CD4-positive, alpha-beta memory T cell (primary cell): ENCODE data around the gene HTR7. TPM values are rescaled to one million over a fixed set of nuclear protein-coding genes. Genes with fewer than 3 reads are reported as not detected.

Experiments
- CTCF ChIA-PET: fragments of 350-600 bp; sonication (Branson Sonifier 250); formaldehyde crosslinking; loops from one replicate; lab custom pipeline; 2021; ENCODE audit warnings: inconsistent platforms; ENCODE audit not compliant: partially characterized antibody; lab: Charles Lee
- POLR2A ChIA-PET: fragments of 350-600 bp; sonication (Branson Sonifier 250); formaldehyde crosslinking; loops from one replicate; lab custom pipeline; 2021; ENCODE audit not compliant: partially characterized antibody; lab: Charles Lee
- DNase-seq, 5 donors: peaks; one replicate each; pipeline versions ENCODE4 v3.0.0 to v3.0.0-alpha.2; 2020 to 2022; ENCODE audit warnings: mixed read lengths in 1 of 5
- H3K27ac ChIP-seq: one replicate; pipeline ENCODE4 v1.7.0; 2013; ENCODE audit warnings: low read depth, low read length
- H3K27me3 ChIP-seq: 2 replicates; pipeline ENCODE4 v1.7.0; 2013; ENCODE audit warnings: mild to moderate bottlenecking, low read length, moderate library complexity; ENCODE audit not compliant: insufficient read depth
- H3K36me3 ChIP-seq: 2 replicates; pipeline ENCODE4 v1.7.0; 2013; ENCODE audit warnings: mild to moderate bottlenecking, low read length, moderate library complexity; ENCODE audit not compliant: insufficient read depth
- H3K4me1 ChIP-seq: 2 replicates; pipeline ENCODE4 v1.7.0; 2013; ENCODE audit warnings: mild to moderate bottlenecking, low read length, moderate library complexity; ENCODE audit not compliant: insufficient read depth
- H3K4me3 ChIP-seq, 2 donors: one replicate each; pipeline ENCODE4 v1.7.0; 2013; ENCODE audit warnings: low read length in 2 of 2, mild to moderate bottlenecking in 1 of 2
- H3K9me3 ChIP-seq, 2 donors: one replicate each; pipeline ENCODE4 v1.7.0; 2013; ENCODE audit warnings: low read length in 2 of 2, control low read depth in 1 of 2; ENCODE audit not compliant: control insufficient read depth in 1 of 2
- H3K27ac Mint-ChIP-seq, 7 donors: one replicate each; pipeline ENCODE4 v1.8.0; 2020 to 2021; ENCODE audit warnings: mixed read lengths in 7 of 7, mild to moderate bottlenecking in 6 of 7, inconsistent platforms in 3 of 7, moderate library complexity in 3 of 7
- H3K27me3 Mint-ChIP-seq, 2 donors: one replicate each; pipeline ENCODE4 v1.8.0; 2020 to 2021; ENCODE audit warnings: mixed read lengths in 2 of 2
- H3K36me3 Mint-ChIP-seq, 2 donors: one replicate each; pipeline ENCODE4 v1.8.0; 2020 to 2021; ENCODE audit warnings: mixed read lengths in 2 of 2, inconsistent platforms in 1 of 2, mild to moderate bottlenecking in 1 of 2
- H3K4me1 Mint-ChIP-seq, 4 donors: one replicate each; pipeline ENCODE4 v1.8.0; 2020 to 2021; ENCODE audit warnings: mixed read lengths in 4 of 4, mild to moderate bottlenecking in 1 of 4
- H3K4me3 Mint-ChIP-seq, 8 donors: one replicate each; pipeline ENCODE4 v1.8.0; 2020 to 2021; ENCODE audit warnings: mixed read lengths in 8 of 8, mild to moderate bottlenecking in 7 of 8, moderate library complexity in 6 of 8, inconsistent platforms in 3 of 8
- H3K9me3 Mint-ChIP-seq, 8 donors: one replicate each; pipeline ENCODE4 v1.8.0; 2020 to 2021; ENCODE audit warnings: mixed read lengths in 8 of 8, mild to moderate bottlenecking in 5 of 8, inconsistent platforms in 3 of 8, moderate library complexity in 1 of 8
- intact Hi-C: fragments of 100-400 bp; cut with micrococcal nuclease; formaldehyde crosslinking; loops from one replicate; pipeline ENCODE4 v1.15.1; 2023
- polyA plus RNA-seq, 2 donors: library from polyadenylated mRNA; unstranded; fragments of 300-500 nt; fragmentation: Illumina TruSeq; gene quantifications; one replicate each; pipeline ENCODE4 v1.2.3, GENCODE V29; 2021
- total RNA-seq, 2 experiments: library from RNA; stranded (reverse); gene quantifications; one replicate each; pipeline ENCODE4 v1.2.3, GENCODE V29; 2021

The HTR7 gene
- total and polyA plus RNA-seq, 4 experiments from 2014 or later, result not detected

DNA sequence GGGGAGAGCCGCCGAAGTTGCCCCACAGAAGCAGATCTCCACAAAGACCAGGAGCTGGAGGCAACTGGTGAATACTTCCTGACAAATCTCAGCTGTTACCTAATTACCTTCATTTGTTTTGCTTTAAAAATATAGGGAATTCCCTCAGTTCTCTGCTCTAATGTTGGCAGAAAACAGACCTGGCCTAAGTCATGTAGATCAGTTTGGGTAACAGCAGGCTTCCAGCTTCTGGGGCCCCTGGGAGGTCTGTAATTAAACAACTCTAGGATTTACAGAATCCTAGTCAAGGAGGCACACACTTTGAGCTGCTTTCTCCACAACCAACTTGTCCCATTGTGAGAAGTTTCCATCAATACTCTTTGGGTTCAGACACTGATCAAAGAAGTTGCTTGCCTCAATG lies 123.4 kb downstream of the HTR7 start:
- intact Hi-C loops, result no loop called here
- Histone ChIP-seq H3K9me3 (no peaks in the 10 kb centered on the region), H3K27ac (no peak overlapping the region), H3K27me3 (no peaks in the 10 kb centered on the region), H3K4me3 (no peak overlapping the region), H3K36me3 (no peaks in the 10 kb centered on the region), H3K4me1 (no peaks in the 10 kb centered on the region)
- Mint-ChIP-seq H3K4me3 (no peak overlapping the region), H3K27ac (no peak overlapping the region), H3K27me3 (peaks cover 0 to 5% of the 10 kb centered on the region in 2 donors), H3K9me3 (no peaks in the 10 kb centered on the region), H3K36me3 (no peaks in the 10 kb centered on the region), H3K4me1 (no peaks in the 10 kb centered on the region)
- DNase-seq, result no peak
- CTCF ChIA-PET, result no interaction called here
- POLR2A ChIA-PET, result no interaction called here

DNA sequence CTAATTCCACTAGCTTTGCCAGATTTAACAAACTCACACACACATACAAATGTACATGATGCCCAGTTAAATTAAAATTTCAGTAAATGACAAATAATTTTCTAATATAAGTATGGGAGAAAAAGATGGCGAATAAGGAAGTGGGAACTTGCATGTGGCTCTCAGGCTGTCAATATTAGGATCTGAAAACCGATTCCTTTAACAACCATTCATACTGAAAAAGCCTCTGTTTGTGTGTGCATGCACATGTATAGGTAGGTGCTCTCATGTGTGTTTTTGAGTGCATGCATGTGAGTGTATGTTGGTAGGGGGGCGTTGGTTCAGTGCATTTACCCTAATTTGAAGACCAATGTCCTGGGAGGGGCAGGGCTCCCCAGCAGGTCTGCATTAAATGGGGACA lies 125.3 kb downstream of the HTR7 start:
- Mint-ChIP-seq H3K4me3 (no peak overlapping the region), H3K9me3 (peaks cover 0 to 5% (median 0%) of the 10 kb centered on the region in 8 donors), H3K4me1 (no peaks in the 10 kb centered on the region), H3K36me3 (no peaks in the 10 kb centered on the region), H3K27me3 (peaks cover 4 to 7% of the 10 kb centered on the region in 2 donors), H3K27ac (no peak overlapping the region)
- Histone ChIP-seq H3K27ac (no peak overlapping the region), H3K9me3 (no peaks in the 10 kb centered on the region), H3K27me3 (no peaks in the 10 kb centered on the region), H3K36me3 (no peaks in the 10 kb centered on the region), H3K4me1 (no peaks in the 10 kb centered on the region), H3K4me3 (no peak overlapping the region)
- intact Hi-C loops, result no loop called here
- POLR2A ChIA-PET, result no interaction called here
- DNase-seq, result no peak
- CTCF ChIA-PET, result no interaction called here

DNA sequence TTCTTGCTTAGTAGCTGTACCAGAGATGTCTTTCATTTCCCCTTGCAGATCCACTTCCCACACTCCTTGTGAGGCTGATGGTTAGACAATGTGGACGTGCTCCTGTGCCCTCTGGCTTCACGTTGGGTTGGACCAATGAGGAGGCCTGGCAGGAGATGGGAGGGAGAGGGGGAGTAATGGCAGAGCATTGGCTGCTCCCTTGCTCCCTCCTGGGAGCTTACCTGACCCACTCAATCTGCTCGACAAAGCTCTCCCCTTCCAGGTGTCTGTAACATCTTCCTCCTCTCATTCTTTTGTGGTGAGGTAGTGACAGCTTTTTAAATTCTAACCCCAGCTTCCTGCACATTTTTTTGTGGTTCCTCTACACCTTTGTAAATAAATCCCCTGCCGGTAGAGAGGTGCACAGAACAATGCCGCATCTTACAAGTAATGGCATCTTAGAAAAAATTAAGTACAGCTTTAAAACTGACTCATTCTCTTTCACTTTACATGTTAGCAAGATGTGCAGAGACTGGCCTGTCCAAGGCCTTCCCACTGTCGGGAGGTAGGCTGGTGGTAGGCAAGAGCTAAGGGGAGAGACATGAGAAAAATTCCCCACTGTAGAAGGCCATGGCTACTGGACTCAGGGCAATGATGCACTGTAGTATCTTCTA lies 134.3 kb downstream of the HTR7 start:
- POLR2A ChIA-PET, result no interaction called here
- intact Hi-C loops, result no loop called here
- Mint-ChIP-seq H3K4me3 (peak overlapping the region in 5 of 8 donors; percentile 1 to 69 (median 28)), H3K4me1 (peaks cover 3 to 10% (median 7%) of the 10 kb centered on the region in 4 donors), H3K27ac (peak overlapping the region in 5 of 7 donors; percentile 0 to 78 (median 24)), H3K27me3 (peaks cover 0 to 2% of the 10 kb centered on the region in 2 donors), H3K36me3 (no peaks in the 10 kb centered on the region), H3K9me3 (peaks cover 0 to under 1% (median 0%) of the 10 kb centered on the region in 8 donors)
- Histone ChIP-seq H3K4me1 (no peaks in the 10 kb centered on the region), H3K36me3 (no peaks in the 10 kb centered on the region), H3K4me3 (no peak overlapping the region), H3K9me3 (no peaks in the 10 kb centered on the region), H3K27ac (no peak overlapping the region), H3K27me3 (no peaks in the 10 kb centered on the region)
- CTCF ChIA-PET, result interaction anchor here (1.0 to 1.3 kb wide), 2 partner anchors 20 to 25 kb away, joined by 3 read pairs; no protein-coding TSS in a partner anchor
- DNase-seq, result peak in 4 of 5 donors; percentile 14 to 26 (median 19)

DNA sequence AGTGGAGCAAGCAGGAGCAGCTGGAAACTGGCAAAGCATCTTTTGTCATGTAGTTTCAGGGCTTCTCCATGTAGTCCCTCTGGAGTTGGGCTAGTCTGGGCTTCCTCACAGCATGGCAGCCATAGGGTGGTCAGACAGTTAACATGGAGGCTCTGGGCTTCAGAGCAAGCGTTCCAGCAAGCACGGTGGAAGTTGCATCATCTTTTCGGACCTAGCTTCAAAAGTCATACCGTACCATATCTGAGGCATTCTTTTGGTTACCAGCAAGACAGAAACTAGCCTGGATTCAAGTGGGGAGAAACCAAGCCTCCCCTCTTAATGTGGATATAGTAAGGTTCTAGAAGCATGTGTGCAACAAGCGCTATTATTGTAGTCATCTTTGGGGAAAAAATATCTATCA lies 135.0 kb downstream of the HTR7 start:
- H3K4me3 Mint-ChIP-seq, result no peak overlapping the region
- H3K4me3 ChIP-seq, result no peak overlapping the region
- no peak overlapping the region for H3K27ac ChIP-seq
- intact Hi-C loops, result no loop called here
- POLR2A ChIA-PET, result no interaction called here
- H3K36me3 Mint-ChIP-seq, result no peaks in the 10 kb centered on the region
- H3K4me1 ChIP-seq, result no peaks in the 10 kb centered on the region
- no peaks in the 10 kb centered on the region for H3K27me3 Mint-ChIP-seq
- H3K9me3 ChIP-seq, result no peaks in the 10 kb centered on the region
- peaks cover 3 to 10% (median 7%) of the 10 kb centered on the region in 4 donors for H3K4me1 Mint-ChIP-seq
- CTCF ChIA-PET, result interaction anchor here (1.0 to 1.3 kb wide), 2 partner anchors 21 to 26 kb away, joined by 3 read pairs; no protein-coding TSS in a partner anchor
- H3K9me3 Mint-ChIP-seq, result no peaks in the 10 kb centered on the region
- H3K36me3 ChIP-seq, result no peaks in the 10 kb centered on the region
- no peak for DNase-seq
- no peak overlapping the region for H3K27ac Mint-ChIP-seq
- H3K27me3 ChIP-seq, result no peaks in the 10 kb centered on the region

DNA sequence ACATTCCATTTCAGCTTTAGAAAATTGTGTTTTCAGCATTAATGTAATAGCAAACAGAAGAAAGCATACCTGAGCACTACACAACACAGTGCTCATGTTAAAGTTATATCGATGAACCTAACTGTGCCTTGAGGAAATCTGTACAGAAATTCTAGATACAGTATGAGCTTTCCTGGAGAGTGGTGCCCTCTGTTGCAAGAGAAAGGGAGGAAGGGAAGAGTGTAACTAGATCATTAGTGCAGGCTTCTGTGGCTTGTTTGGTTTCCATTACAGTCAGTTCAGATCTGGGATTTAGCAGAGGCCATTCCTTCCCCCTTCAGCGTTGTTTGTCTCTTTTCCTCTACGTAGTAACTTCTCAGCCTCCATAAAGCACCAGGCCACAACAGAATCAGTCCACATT lies 139.7 kb downstream of the HTR7 start:
- H3K27me3 Mint-ChIP-seq, result no peaks in the 10 kb centered on the region
- ChIA-PET POLR2A (no interaction called here), CTCF (no interaction called here)
- peaks cover 0 to under 1% (median 0%) of the 10 kb centered on the region in 4 donors for H3K4me1 Mint-ChIP-seq
- Histone ChIP-seq H3K4me1 (no peaks in the 10 kb centered on the region), H3K36me3 (no peaks in the 10 kb centered on the region), H3K9me3 (no peaks in the 10 kb centered on the region), H3K27ac (no peak overlapping the region), H3K4me3 (no peak overlapping the region), H3K27me3 (no peaks in the 10 kb centered on the region)
- DNase-seq, result no peak
- H3K36me3 Mint-ChIP-seq, result no peaks in the 10 kb centered on the region
- intact Hi-C loops, result no loop called here
- H3K4me3 Mint-ChIP-seq, result no peak overlapping the region
- H3K9me3 Mint-ChIP-seq, result no peaks in the 10 kb centered on the region
- H3K27ac Mint-ChIP-seq, result no peak overlapping the region

DNA sequence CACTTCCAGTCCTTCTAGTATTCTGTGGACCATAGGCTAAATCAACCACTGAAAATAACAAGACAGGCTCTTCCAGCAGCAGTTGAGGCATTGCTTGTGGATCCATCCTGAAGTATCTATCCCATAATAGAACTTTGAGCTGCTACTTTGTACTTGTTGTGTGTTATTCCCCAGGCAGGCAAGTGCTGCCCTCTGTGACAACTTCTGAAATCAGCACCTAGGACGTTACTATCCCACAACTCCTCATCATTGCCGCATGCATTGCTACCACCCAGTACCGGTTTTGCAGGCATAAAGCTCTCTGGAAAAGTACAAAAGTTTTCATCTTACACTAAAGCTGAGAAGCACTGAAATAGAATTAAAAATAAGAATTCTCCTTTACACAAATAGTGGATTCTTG lies 145.3 kb downstream of the HTR7 start:
- intact Hi-C loops, result no loop called here
- peaks cover 0 to 2% of the 10 kb centered on the region in 2 donors for H3K27me3 Mint-ChIP-seq
- H3K9me3 ChIP-seq, result no peaks in the 10 kb centered on the region
- no peak overlapping the region for H3K27ac ChIP-seq
- no peaks in the 10 kb centered on the region for H3K9me3 Mint-ChIP-seq
- no peak overlapping the region for H3K4me3 ChIP-seq
- H3K4me3 Mint-ChIP-seq, result no peak overlapping the region
- no peaks in the 10 kb centered on the region for H3K36me3 ChIP-seq
- peaks cover 3% of the 10 kb centered on the region for H3K27me3 ChIP-seq
- H3K27ac Mint-ChIP-seq, result no peak overlapping the region
- H3K4me1 ChIP-seq, result no peaks in the 10 kb centered on the region
- no peaks in the 10 kb centered on the region for H3K36me3 Mint-ChIP-seq
- ChIA-PET CTCF (no interaction called here), POLR2A (no interaction called here)
- no peaks in the 10 kb centered on the region for H3K4me1 Mint-ChIP-seq
- no peak for DNase-seq

DNA sequence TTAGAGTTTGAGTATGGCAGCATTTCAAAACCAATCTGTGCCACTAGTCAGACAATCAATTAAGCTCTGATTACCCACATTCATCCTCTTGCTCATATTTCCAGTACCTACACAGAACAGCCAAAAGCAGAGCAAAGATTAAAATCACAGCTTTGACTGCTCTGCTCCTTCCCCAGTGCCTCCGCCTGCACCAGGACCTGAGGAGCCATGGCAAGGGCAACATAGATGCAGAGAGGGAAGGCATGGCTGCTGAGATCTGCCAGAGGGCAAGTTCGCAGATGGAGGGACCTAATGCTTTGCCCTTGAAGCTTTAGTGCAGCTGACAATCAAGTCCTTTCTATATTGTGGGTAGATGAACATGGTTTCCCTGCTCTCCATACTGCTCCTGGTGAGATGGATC lies 148.1 kb downstream of the HTR7 start:
- Mint-ChIP-seq H3K27me3 (peaks cover 0 to 6% of the 10 kb centered on the region in 2 donors), H3K36me3 (no peaks in the 10 kb centered on the region), H3K4me1 (no peaks in the 10 kb centered on the region), H3K9me3 (no peaks in the 10 kb centered on the region), H3K4me3 (no peak overlapping the region), H3K27ac (no peak overlapping the region)
- intact Hi-C loops, result no loop called here
- POLR2A ChIA-PET, result no interaction called here
- Histone ChIP-seq H3K9me3 (no peaks in the 10 kb centered on the region), H3K27me3 (peaks cover 3% of the 10 kb centered on the region), H3K4me1 (no peaks in the 10 kb centered on the region), H3K36me3 (no peaks in the 10 kb centered on the region), H3K4me3 (no peak overlapping the region), H3K27ac (no peak overlapping the region)
- no peak for DNase-seq
- CTCF ChIA-PET, result no interaction called here
